HCT116 (cell line): ENCODE data around the gene TTLL5. TPM values are rescaled to one million over a fixed set of nuclear protein-coding genes. Genes with fewer than 3 reads are reported as not detected.

Experiments
- ATAC-seq: fragments of 200-7000 bp; cut with Tn5 transposase; 2 replicates; pipeline ENCODE4 v1.9.1; 2020; ENCODE audit warnings: mild to moderate bottlenecking, moderate library complexity
- BruUV-seq: library from RNA; stranded (reverse); fragments of 400-500 nt; replicated peaks from 2 replicates; lab custom pipeline; 2021; lab: Mats Ljungman, UMichigan
- CTCF ChIA-PET: fragments of 300-600 bp; sonication (Branson Sonifier 250); formaldehyde crosslinking; loops from one replicate; lab custom pipeline; 2021; ENCODE audit warnings: antibody characterized with exemption; lab: Charles Lee
- POLR2A ChIA-PET: fragments of 300-600, 350-600 bp; sonication (Branson Sonifier 250); formaldehyde crosslinking; loops from one replicate; lab custom pipeline; 2021; ENCODE audit warnings: antibody characterized with exemption; lab: Charles Lee
- RAD21 ChIA-PET, 2 experiments: fragments of 300-600 bp; sonication (Branson Sonifier 250); formaldehyde crosslinking; loops; one replicate each; lab custom pipeline; 2023; ENCODE audit warnings: low total read pairs in 2 of 2; ENCODE audit not compliant: uncharacterized antibody in 2 of 2, unreplicated experiment in 2 of 2, low non-redundant PET in 1 of 2; lab: Charles Lee
- DNase-seq: peaks from one replicate; pipeline ENCODE4 v3.0.0-alpha.2; 2010; ENCODE audit warnings: low read depth, low spot score
- H2AFZ ChIP-seq: fragments of 200-600 bp; shearing (Covaris generic), sonication (generic); 2 replicates; pipeline ENCODE4 v1.6.1; 2017; ENCODE audit warnings: low read depth, mixed run types, mixed read lengths, antibody characterized with exemption, low read length; ENCODE audit not compliant: poor library complexity, severe bottlenecking
- H3K27ac ChIP-seq: 2 replicates; pipeline ENCODE4 v1.5.1; 2012; ENCODE audit warnings: low read depth, low read length
- H3K27me3 ChIP-seq: fragments of 200-600 bp; sonication (generic); 2 replicates; pipeline ENCODE4 v1.6.1; 2016; ENCODE audit warnings: mixed run types, low read length, mixed read lengths; ENCODE audit not compliant: insufficient read depth
- H3K36me3 ChIP-seq, 2 experiments: fragments of 200-500 bp in 1 of 2; fragments of 200-600 bp in 1 of 2; sonication (Bioruptor generic) in 1 of 2; sonication (generic) in 1 of 2; 2 replicates each; pipeline versions ENCODE4 v1.5.1 to v1.6.1; 2014 to 2016; ENCODE audit warnings: low read length in 2 of 2, inconsistent platforms in 1 of 2, mixed read lengths in 1 of 2, mixed run types in 1 of 2; ENCODE audit not compliant: insufficient read depth in 2 of 2, control insufficient read depth in 1 of 2
- H3K4me1 ChIP-seq, 2 experiments: fragments of 200-600 bp in 1 of 2; sonication (generic) in 1 of 2; 2 replicates each; pipeline versions ENCODE4 v1.5.1 to v1.6.1; 2012 to 2017; ENCODE audit warnings: low read length in 2 of 2, inconsistent platforms in 1 of 2, mild to moderate bottlenecking in 1 of 2, mixed read lengths in 1 of 2, mixed run types in 1 of 2, moderate library complexity in 1 of 2; ENCODE audit not compliant: insufficient read depth in 2 of 2, control insufficient read depth in 1 of 2
- H3K4me2 ChIP-seq: fragments of 200-600 bp; sonication (generic); 2 replicates; pipeline ENCODE4 v1.6.1; 2017; ENCODE audit warnings: mixed run types, low read length, mixed read lengths
- H3K4me3 ChIP-seq, 2 experiments: fragments of 200-600 bp in 1 of 2; sonication (generic) in 1 of 2; replicated peaks in 1 of 2; 2 replicates each; pipeline ENCODE4 v1.5.1; 2011 to 2016; ENCODE audit warnings: low read length in 2 of 2, control low read depth in 1 of 2, low read depth in 1 of 2, mild to moderate bottlenecking in 1 of 2, mixed read lengths in 1 of 2, mixed run types in 1 of 2
- H3K79me2 ChIP-seq: fragments of 200-600 bp; sonication (generic); 2 replicates; pipeline ENCODE4 v1.6.1; 2017; ENCODE audit warnings: mild to moderate bottlenecking, mixed run types, low read length, moderate library complexity, mixed read lengths; ENCODE audit not compliant: insufficient read depth
- H3K9ac ChIP-seq: fragments of 200-600 bp; sonication (generic); 2 replicates; pipeline ENCODE4 v1.6.1; 2016; ENCODE audit warnings: low read length, mixed read lengths
- H3K9me2 ChIP-seq: fragments of 200-600 bp; sonication (generic), shearing (Covaris generic); 2 replicates; pipeline ENCODE4 v1.6.1; 2017; ENCODE audit warnings: mixed run types, mild to moderate bottlenecking, moderate library complexity; ENCODE audit not compliant: insufficient read depth
- H3K9me3 ChIP-seq, 2 experiments: fragments of 200-500 bp in 1 of 2; fragments of 200-600 bp in 1 of 2; sonication (Bioruptor generic) in 1 of 2; sonication (generic) in 1 of 2; 2 replicates each; pipeline ENCODE4 v1.6.1; 2014 to 2017; ENCODE audit warnings: low read length in 2 of 2, mixed read lengths in 2 of 2, inconsistent platforms in 1 of 2, low read depth in 1 of 2, mild to moderate bottlenecking in 1 of 2, mixed run types in 1 of 2, moderate library complexity in 1 of 2; ENCODE audit not compliant: control insufficient read depth in 1 of 2, insufficient read depth in 1 of 2
- H4K20me1 ChIP-seq: fragments of 200-600 bp; sonication (generic), shearing (Covaris generic); 2 replicates; pipeline ENCODE4 v1.6.1; 2017; ENCODE audit warnings: mixed run types, mild to moderate bottlenecking, moderate library complexity; ENCODE audit not compliant: insufficient read depth
- ATF3 ChIP-seq: IDR thresholded peaks from 2 replicates; pipeline ENCODE4 v1.6.1; 2012
- CBX3 ChIP-seq: IDR thresholded peaks from 2 replicates; pipeline ENCODE4 v1.6.1; 2012; ENCODE audit warnings: low read depth
- CEBPB ChIP-seq: IDR thresholded peaks from 2 replicates; pipeline ENCODE4 v1.6.1; 2012; ENCODE audit warnings: low read depth
- ELF1 ChIP-seq: IDR thresholded peaks from 2 replicates; pipeline ENCODE4 v1.6.1; 2012; ENCODE audit warnings: low read depth, borderline replicate concordance
- EZH2 ChIP-seq: fragments of 200-600 bp; sonication (generic); IDR thresholded peaks from 2 replicates; pipeline ENCODE4 v1.6.1; 2017; ENCODE audit warnings: antibody characterized with exemption, mixed run types
- FOSL1 ChIP-seq: IDR thresholded peaks from 2 replicates; pipeline ENCODE4 v1.6.1; 2012; ENCODE audit warnings: low read depth
- POLR2A ChIP-seq: IDR thresholded peaks from 2 replicates; pipeline ENCODE4 v1.7.0; 2011; ENCODE audit warnings: borderline replicate concordance; ENCODE audit not compliant: insufficient read depth, insufficient read length; ENCODE audit errors: extremely low read depth
- RAD21 ChIP-seq: IDR thresholded peaks from 2 replicates; pipeline ENCODE4 v1.6.1; 2012; ENCODE audit warnings: low read depth, mild to moderate bottlenecking
- REST ChIP-seq: IDR thresholded peaks from 2 replicates; pipeline ENCODE4 v1.6.1; 2012; ENCODE audit warnings: low read depth
- SIN3A ChIP-seq: IDR thresholded peaks from 2 replicates; pipeline ENCODE4 v1.6.1; 2012; ENCODE audit warnings: low read depth
- SP1 ChIP-seq: IDR thresholded peaks from 2 replicates; pipeline ENCODE4 v1.6.1; 2012; ENCODE audit warnings: low read depth
- SRF ChIP-seq: IDR thresholded peaks from 2 replicates; pipeline ENCODE4 v1.6.1; 2012; ENCODE audit warnings: low read depth
- YY1 ChIP-seq: IDR thresholded peaks from 2 replicates; pipeline ENCODE4 v1.6.1; 2011; ENCODE audit warnings: low read length, low read depth, moderate library complexity, mild to moderate bottlenecking; ENCODE audit not compliant: insufficient replicate concordance; ENCODE audit errors: extremely low read depth
- ZFX ChIP-seq: fragments of 450-650 bp; IDR thresholded peaks from 2 replicates; pipeline ENCODE4 v1.6.1; 2017
- ZNF274 ChIP-seq: fragments of 200-500 bp; sonication (Bioruptor generic); IDR thresholded peaks from 2 replicates; pipeline ENCODE4 v1.6.1; 2014; ENCODE audit warnings: mild to moderate bottlenecking, low read depth, low read length, inconsistent platforms
- intact Hi-C: fragments of 100-400 bp; cut with micrococcal nuclease; formaldehyde crosslinking; loops from 2 replicates; pipeline ENCODE4 v1.10.0; 2022
- total RNA-seq: library from RNA; stranded (reverse); gene quantifications from one replicate; pipeline ENCODE4 v1.2.1, GENCODE V29; 2021; ENCODE audit not compliant: unreplicated experiment

The TTLL5 gene
- total RNA-seq, 1 experiment from 2014 or later: 26.2 TPM

- no peak overlapping the region for H3K4me2 ChIP-seq
- H3K27me3 ChIP-seq: no peaks in the 10 kb centered on the region
- H3K4me3 ChIP-seq: no peak overlapping the region
- no peaks in the 10 kb centered on the region for H4K20me1 ChIP-seq
- DNase-seq: no peak
- no TSS peak for BruUV-seq
- H3K27ac ChIP-seq: no peak overlapping the region
- no peaks in the 10 kb centered on the region for H3K36me3 ChIP-seq
- POLR2A ChIA-PET: no interaction called here
- ATAC-seq: no peak
- peaks cover 0 to 4% of the 10 kb centered on the region in 2 experiments; a peak in 1 of 4 replicates for H3K4me1 ChIP-seq
- H3K9me2 ChIP-seq: no peaks in the 10 kb centered on the region
- RAD21 ChIA-PET: no interaction called here
- H3K9ac ChIP-seq: no peak overlapping the region
- CTCF ChIA-PET: interaction anchor here (2.0 kb wide), 2 partner anchors 14 to 62 kb away, joined by 7 to 8 read pairs; partner anchors contain the start of gene TGFB3
- no peaks in the 10 kb centered on the region for H3K79me2 ChIP-seq
- no peak overlapping the region for H2AFZ ChIP-seq
- H3K9me3 ChIP-seq: no peaks in the 10 kb centered on the region
- TF ChIP-seq SIN3A (no peak), CBX3 (no peak), ELF1 (no peak), RAD21 (no peak), ATF3 (no peak), ZFX (no peak), YY1 (no peak), REST (no peak), SP1 (no peak), CEBPB (no peak), FOSL1 (no peak), POLR2A (no peak), EZH2 (no peak), SRF (no peak), ZNF274 (no peak)
- TF ChIP-seq, all 23 proteins: peak for 0
- intact Hi-C loops: no loop called here
Observed at GRCh38 chr14:75968456-75968855, 307.4 kb downstream of the TTLL5 start.
